HG02642 (cell line): ENCODE results near the gene MAP3K14.

Source experiments
- ATAC-seq: cut with Tn5 transposase; IDR thresholded peaks from one replicate; pipeline ENCODE4 v1.9.1; 2021; ENCODE audit warnings: mild to moderate bottlenecking; ENCODE audit not compliant: unreplicated experiment, poor library complexity

Gene MAP3K14

DNA sequence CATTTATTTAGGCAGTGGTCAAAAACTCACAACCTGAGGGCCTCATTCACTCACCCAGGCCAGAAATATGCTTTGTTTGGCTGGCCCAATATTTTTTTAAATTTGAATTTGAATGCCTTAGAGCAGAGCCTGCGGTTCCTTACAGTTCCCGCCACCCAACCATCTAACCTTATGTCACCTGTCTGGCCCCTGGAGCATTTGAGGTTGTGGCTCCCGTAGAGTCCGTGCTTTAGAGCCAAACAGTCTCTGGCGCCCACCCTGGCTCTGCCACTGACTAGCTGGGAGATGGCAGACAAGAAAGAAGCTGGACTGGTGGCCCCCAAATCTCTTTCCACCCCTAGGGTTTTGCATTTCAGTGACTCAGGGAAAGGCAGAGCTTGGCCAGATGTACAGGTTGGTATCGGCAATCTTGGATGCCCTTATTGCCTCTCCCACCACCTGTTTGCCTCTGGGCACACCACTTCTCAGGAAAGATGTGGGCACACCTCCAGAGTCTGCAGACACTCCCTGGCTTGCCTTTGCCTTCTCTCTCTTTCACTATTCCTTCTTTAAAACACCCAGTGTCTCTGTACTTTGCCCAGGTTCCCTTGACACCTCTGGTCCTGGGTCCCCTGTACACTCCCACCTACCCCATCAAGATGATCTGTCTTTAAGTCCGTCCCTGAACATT, 1.9 kb upstream of the MAP3K14 start:
- no peak for ATAC-seq

GRCh38 chr17:45317111-45317928, 500 bp upstream of the MAP3K14 start:
- ATAC-seq, result peak; percentile 78

DNA sequence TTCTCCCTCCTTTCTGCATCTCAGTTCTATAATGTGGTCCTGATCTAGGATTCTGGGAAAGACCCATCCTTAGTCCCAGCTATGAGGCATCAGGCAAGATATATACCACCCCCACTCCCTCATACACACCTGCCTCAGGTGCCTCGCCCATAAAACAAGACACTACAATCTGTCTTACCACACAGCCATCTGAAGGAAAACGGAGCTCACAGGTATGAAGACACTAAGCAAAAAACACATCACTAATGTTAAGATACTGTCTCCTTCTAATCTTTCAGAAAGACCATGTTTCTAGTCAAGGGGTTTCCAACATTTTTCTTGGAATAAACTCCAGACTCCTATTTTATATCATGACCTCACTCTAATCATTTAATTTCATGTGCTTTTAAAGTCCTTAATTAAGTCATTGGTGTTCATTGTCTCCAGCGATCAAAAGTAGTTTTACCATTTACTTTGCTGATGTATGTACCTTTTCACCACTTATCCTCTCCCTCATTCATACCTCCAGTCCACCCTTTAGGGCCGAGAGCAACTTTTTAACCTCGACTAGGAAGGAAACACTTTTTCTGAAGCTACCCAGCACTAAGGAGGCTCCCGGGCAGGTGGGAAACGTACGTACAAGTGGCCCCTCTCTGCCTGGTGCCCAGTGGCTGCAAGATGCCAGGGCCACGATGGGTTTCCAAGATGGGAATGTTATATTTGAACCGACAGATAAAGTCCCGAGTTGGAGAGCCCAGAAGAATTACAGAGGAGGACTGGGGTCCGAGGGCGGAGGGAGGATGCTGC, 979 bp downstream of the MAP3K14 start:
- ATAC-seq, result no peak

GRCh38 chr17:45314741-45315647, 1.8 kb downstream of the MAP3K14 start:
- no peak for ATAC-seq

DNA sequence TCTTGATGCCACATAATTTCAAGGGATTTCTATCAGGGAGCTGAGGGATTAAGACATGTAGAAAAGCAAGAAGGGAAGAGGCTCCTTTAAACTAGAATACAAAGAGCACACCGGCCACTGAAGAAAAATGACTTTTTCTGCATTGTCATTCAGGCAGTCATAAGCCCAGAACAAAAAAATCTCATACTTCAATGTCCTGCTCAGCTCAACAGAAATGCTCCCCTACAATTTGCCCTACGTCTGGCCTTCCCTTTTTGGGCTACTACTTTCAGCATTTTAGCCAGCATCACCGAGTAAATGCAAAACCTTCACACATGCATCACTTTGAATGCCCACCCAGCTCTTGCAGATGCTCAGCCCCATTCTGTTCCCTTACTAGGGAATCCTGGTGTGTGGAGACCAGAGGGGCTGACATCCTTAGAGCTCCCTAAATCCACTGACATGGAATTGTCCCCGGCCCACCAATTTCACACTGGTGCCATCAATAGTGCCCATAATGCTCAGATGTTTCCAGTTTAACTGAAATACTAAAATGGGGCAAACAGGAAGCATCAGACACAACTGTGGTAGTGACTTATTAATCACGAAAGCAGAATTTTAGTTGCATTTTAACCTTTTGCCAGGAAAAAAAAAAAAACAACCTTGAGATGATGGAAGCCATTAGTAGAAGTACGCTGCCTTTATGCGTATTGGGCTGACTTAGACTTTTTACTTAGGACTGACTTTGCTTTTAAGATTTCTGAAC, 2.7 kb downstream of the MAP3K14 start:
- ATAC-seq, result no peak

- no peak for ATAC-seq
These were observed 3.4 kb downstream of the MAP3K14 start for GRCh38 chr17:45313421-45313771.

DNA sequence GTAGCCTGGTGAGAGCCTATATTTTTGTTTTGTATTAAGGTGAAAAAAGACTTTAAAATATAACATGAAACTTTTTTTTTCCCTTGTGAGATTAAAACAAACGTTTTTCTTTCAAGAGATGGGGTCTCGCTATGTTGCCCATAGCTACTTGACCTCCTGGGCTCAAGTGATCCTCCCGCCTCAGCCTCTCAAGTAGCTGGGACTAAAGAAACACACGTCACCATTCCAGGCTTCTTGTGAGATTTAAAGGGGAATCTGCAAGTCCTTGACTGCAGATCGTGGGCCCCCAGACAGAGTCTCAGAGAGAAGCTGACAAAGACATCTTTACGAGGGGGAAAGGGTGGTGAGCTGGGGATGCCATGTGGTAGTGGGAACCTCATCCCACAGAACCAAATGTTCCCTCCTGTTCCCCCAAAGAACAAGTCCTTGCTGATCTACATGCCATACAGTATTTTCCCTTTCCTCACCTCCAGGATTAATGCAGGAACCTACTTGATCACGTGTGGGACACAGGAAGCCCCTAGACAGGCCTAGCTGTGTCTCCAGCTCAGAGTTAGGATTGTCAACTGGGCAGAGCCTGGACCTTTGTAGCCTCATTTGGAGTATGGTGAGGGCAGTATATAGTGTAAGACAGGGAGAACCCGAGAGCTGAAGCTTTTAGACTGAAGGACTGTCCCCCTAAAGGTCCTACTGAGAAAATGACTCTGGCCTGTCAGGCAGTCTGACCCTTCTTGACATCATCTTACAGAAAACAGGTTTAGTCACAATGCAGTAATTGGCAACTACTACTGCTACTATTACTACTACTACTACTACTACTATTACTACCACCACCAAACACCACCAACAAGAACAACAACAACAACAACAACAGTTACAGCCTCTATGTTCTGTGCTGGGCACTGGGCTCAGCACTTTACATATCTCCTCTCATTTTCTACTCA, 4.1 kb downstream of the MAP3K14 start:
- no peak for ATAC-seq

DNA sequence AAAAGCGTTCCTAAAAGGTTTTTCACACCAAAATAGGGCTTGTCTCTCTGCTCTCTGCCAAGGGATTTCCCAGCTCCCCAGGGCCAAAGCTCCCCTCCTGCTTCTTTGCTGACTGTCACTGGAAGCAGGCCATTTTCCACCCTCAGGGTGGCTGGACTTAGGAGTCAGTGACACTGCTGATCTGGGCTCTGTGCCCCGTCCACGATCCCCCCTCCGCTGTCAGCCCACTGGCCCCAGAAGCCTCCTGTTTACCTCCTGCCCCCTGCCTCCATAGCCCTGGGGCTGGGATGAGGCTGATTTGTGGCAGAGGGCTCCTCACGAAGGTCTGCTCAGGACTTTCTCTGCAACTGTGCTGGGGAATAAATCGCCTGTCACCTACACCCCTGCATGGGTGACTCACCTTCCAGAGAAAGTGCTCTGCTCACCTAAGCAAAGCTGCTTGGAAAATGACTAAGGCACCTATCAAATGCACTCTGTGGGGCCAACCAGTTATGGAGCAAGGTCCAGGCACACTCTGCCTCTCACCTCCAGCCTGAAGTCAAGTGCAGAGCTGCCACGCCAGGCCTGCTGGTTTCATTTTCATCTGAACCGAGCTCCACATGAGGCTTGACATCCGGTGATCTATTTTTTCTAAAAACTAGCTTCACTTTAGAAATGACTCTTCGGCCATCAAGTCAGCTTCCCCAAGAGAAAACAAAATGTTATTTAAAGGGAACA, 4.9 kb downstream of the MAP3K14 start:
- peak; percentile 23 for ATAC-seq

- ATAC-seq, result no peak
These were observed 5.4 kb downstream of the MAP3K14 start for GRCh38 chr17:45311401-45311759.

GRCh38 chr17:45310380-45311324, 6.2 kb downstream of the MAP3K14 start:
- no peak for ATAC-seq

DNA sequence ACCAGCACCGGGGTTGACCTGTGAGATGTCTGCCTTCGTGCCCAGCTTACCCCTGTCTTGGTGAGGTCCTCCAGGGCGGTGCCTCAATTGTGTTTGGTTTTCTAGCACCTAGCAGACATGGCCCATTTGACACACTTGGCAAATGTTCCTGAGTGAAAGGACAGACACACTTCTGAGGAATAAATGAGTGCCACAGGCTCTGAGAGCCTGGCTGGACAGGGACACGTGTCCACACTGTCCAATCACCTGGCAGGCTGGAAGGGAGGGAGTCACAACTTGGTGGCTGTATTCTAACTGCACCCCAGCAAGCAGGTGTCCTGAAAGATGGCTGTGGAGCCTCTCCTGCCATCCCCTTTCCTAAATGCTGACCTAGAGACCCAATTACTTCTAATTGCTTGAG, 7.4 kb downstream of the MAP3K14 start:
- no peak for ATAC-seq

GRCh38 chr17:45308840-45309239, 8.0 kb downstream of the MAP3K14 start:
- no peak for ATAC-seq

- ATAC-seq, result no peak
These were observed 8.8 kb downstream of the MAP3K14 start for GRCh38 chr17:45308016-45308365.

GRCh38 chr17:45307290-45308015, 9.4 kb downstream of the MAP3K14 start:
- ATAC-seq, result peak; percentile 29

- ATAC-seq, result no peak
These were observed 10.2 kb downstream of the MAP3K14 start for GRCh38 chr17:45306623-45307022.

GRCh38 chr17:45306094-45306493, 10.7 kb downstream of the MAP3K14 start:
- ATAC-seq, result no peak
